ENCODE results near the gene VPREB3. TPM values are rescaled to one million over a fixed set of nuclear protein-coding genes. Genes with fewer than 3 reads are reported as not detected.

The VPREB3 gene
- total RNA-seq, 3 donors from 2014 or later (not counting 1 experiment from before 2014, with no cell fraction given), result not detected

- Mint-ChIP-seq H3K36me3 (peaks cover 6% of the 10 kb centered on the region), H3K27me3 (ENCODE audit: low read depth in 2 of 2) (no peaks in the 10 kb centered on the region), H3K4me1 (peaks cover 27 to 28% of the 10 kb centered on the region in 2 donors), H3K9me3 (no peaks in the 10 kb centered on the region), H3K4me3 (no peak overlapping the region), H3K27ac (peak overlapping the region; percentile 31 to 40)
- Histone ChIP-seq H3K4me3 (ENCODE audit: low read length) (no peak overlapping the region), H3K4me1 (ENCODE audit: control insufficient read depth, insufficient read depth, low read length) (peaks cover 1% of the 10 kb centered on the region), H3K9me3 (ENCODE audit: control insufficient read depth, insufficient read depth, low read length) (no peaks in the 10 kb centered on the region), H3K36me3 (ENCODE audit: control insufficient read depth, insufficient read depth, low read length) (peaks cover 39% of the 10 kb centered on the region), H3K27ac (ENCODE audit: low read length) (no peak overlapping the region), H3K27me3 (ENCODE audit: control insufficient read depth, insufficient read depth, low read length) (no peaks in the 10 kb centered on the region)
- ATAC-seq (no peak), DNase-seq (no peak)
- TF ChIP-seq, protein P1, sequence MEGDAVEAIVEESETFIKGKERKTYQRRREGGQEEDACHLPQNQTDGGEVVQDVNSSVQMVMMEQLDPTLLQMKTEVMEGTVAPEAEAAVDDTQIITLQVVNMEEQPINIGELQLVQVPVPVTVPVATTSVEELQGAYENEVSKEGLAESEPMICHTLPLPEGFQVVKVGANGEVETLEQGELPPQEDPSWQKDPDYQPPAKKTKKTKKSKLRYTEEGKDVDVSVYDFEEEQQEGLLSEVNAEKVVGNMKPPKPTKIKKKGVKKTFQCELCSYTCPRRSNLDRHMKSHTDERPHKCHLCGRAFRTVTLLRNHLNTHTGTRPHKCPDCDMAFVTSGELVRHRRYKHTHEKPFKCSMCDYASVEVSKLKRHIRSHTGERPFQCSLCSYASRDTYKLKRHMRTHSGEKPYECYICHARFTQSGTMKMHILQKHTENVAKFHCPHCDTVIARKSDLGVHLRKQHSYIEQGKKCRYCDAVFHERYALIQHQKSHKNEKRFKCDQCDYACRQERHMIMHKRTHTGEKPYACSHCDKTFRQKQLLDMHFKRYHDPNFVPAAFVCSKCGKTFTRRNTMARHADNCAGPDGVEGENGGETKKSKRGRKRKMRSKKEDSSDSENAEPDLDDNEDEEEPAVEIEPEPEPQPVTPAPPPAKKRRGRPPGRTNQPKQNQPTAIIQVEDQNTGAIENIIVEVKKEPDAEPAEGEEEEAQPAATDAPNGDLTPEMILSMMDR (IDR thresholded peaks at IDR 0.05), result no peak
- WGBS (ENCODE audit: insufficient coverage), result 97% methylated on average over 7 of the region's 8 CpGs
- intact Hi-C loops (cut with micrococcal nuclease), result no loop called here
Observed at GRCh38 chr22:23793326-23793725, 39.1 kb upstream of the VPREB3 start.

- Histone ChIP-seq H3K4me1 (ENCODE audit: control insufficient read depth, insufficient read depth, low read length) (peaks cover 11% of the 10 kb centered on the region), H3K9me3 (ENCODE audit: control insufficient read depth, insufficient read depth, low read length) (no peaks in the 10 kb centered on the region), H3K27ac (ENCODE audit: low read length) (no peak overlapping the region), H3K4me3 (ENCODE audit: low read length) (no peak overlapping the region), H3K27me3 (ENCODE audit: control insufficient read depth, insufficient read depth, low read length) (no peaks in the 10 kb centered on the region), H3K36me3 (ENCODE audit: control insufficient read depth, insufficient read depth, low read length) (peaks cover 33% of the 10 kb centered on the region)
- Mint-ChIP-seq H3K27me3 (ENCODE audit: low read depth in 2 of 2) (no peaks in the 10 kb centered on the region), H3K9me3 (no peaks in the 10 kb centered on the region), H3K4me1 (peaks cover 38% of the 10 kb centered on the region in 2 donors), H3K27ac (peak overlapping the region in 1 of 2 donors; percentile 40), H3K36me3 (peaks cover 6% of the 10 kb centered on the region), H3K4me3 (no peak overlapping the region)
- WGBS (ENCODE audit: insufficient coverage), result 84% methylated on average over 21 of the region's 25 CpGs
- DNase-seq, result no peak
- no peak for ATAC-seq
- TF ChIP-seq, protein P1 (IDR thresholded peaks at IDR 0.05), result no peak
- intact Hi-C loops (cut with micrococcal nuclease), result no loop called here
Observed at GRCh38 chr22:23791738-23792645, 37.8 kb upstream of the VPREB3 start.

- no peaks in the 10 kb centered on the region for H3K9me3 Mint-ChIP-seq
- Histone ChIP-seq H3K36me3 (ENCODE audit: control insufficient read depth, insufficient read depth, low read length) (peaks cover 32% of the 10 kb centered on the region), H3K4me3 (ENCODE audit: low read length) (no peak overlapping the region)
Observed at GRCh38 chr22:23790819-23791737, 36.9 kb upstream of the VPREB3 start.

More at GRCh38 chr22:23790819-23791737, 36.9 kb upstream of the VPREB3 start:
- Histone ChIP-seq H3K9me3 (ENCODE audit: control insufficient read depth, insufficient read depth, low read length) (no peaks in the 10 kb centered on the region), H3K27me3 (ENCODE audit: control insufficient read depth, insufficient read depth, low read length) (no peaks in the 10 kb centered on the region), H3K27ac (ENCODE audit: low read length) (no peak overlapping the region), H3K4me1 (ENCODE audit: control insufficient read depth, insufficient read depth, low read length) (peaks cover 18% of the 10 kb centered on the region)
- DNase-seq, result no peak
- TF ChIP-seq, protein P1 (IDR thresholded peaks at IDR 0.05), result no peak
- peaks cover 37 to 38% of the 10 kb centered on the region in 2 donors for H3K4me1 Mint-ChIP-seq
- peaks cover 6% of the 10 kb centered on the region for H3K36me3 Mint-ChIP-seq
- 89% methylated on average over 10 of the region's 11 CpGs for WGBS (ENCODE audit: insufficient coverage)
- H3K27ac Mint-ChIP-seq, result no peak overlapping the region
- H3K27me3 Mint-ChIP-seq (ENCODE audit: low read depth in 2 of 2), result no peaks in the 10 kb centered on the region
- intact Hi-C loops (cut with micrococcal nuclease), result no loop called here
- H3K4me3 Mint-ChIP-seq, result no peak overlapping the region
- no peak for ATAC-seq
